ENCODE data around the gene C1orf74.
"Not testable (repeated sequence)": the region's sequence is repeated elsewhere in the genome, so short reads cannot be mapped to it uniquely, and the experiment has no call there.

The C1orf74 gene

GRCh38 chr1:209805341-209805781, 21.0 kb upstream of the C1orf74 start:
- DNase-seq: no peak

- DNase-seq: no peak
Observed at GRCh38 chr1:209803568-209803967, 19.2 kb upstream of the C1orf74 start.

GRCh38 chr1:209802780-209803152, 18.4 kb upstream of the C1orf74 start:
- no peak for DNase-seq

GRCh38 chr1:209802117-209802779, 17.9 kb upstream of the C1orf74 start:
- no peak for DNase-seq

GRCh38 chr1:209800984-209801834, 16.9 kb upstream of the C1orf74 start:
- DNase-seq: no peak

GRCh38 chr1:209797978-209798639, 13.8 kb upstream of the C1orf74 start:
- no peak for DNase-seq

- not testable (repeated sequence) for DNase-seq
Observed at GRCh38 chr1:209793711-209794110, 9.4 kb upstream of the C1orf74 start.

- DNase-seq: no peak
Observed at GRCh38 chr1:209791920-209792319, 7.6 kb upstream of the C1orf74 start.

GRCh38 chr1:209790286-209791193, 6.2 kb upstream of the C1orf74 start:
- DNase-seq: no peak

GRCh38 chr1:209789245-209789644, 4.9 kb upstream of the C1orf74 start:
- DNase-seq: no peak

GRCh38 chr1:209787551-209787950, 3.2 kb upstream of the C1orf74 start:
- no peak for DNase-seq

GRCh38 chr1:209786146-209786545, 1.8 kb upstream of the C1orf74 start:
- no peak for DNase-seq

- DNase-seq: no peak
Observed at GRCh38 chr1:209785592-209785991, 1.2 kb upstream of the C1orf74 start.

- DNase-seq: no peak
Observed at GRCh38 chr1:209783386-209783785, 973 bp downstream of the C1orf74 start.

- DNase-seq: no peak
Observed at GRCh38 chr1:209780268-209780667, 4.1 kb downstream of the C1orf74 start.

- DNase-seq: no peak
Observed at GRCh38 chr1:209778102-209778501, 6.3 kb downstream of the C1orf74 start.

- no peak for DNase-seq
Observed at GRCh38 chr1:209777587-209777986, 6.8 kb downstream of the C1orf74 start.

- DNase-seq: no peak
Observed at GRCh38 chr1:209775678-209776077, 8.7 kb downstream of the C1orf74 start.

- no peak for DNase-seq
Observed at GRCh38 chr1:209774592-209774991, 9.8 kb downstream of the C1orf74 start.

- DNase-seq: no peak
Observed at GRCh38 chr1:209772126-209772525, 12.2 kb downstream of the C1orf74 start.

- no peak for DNase-seq
Observed at GRCh38 chr1:209770636-209771415, 13.5 kb downstream of the C1orf74 start.

- no peak for DNase-seq
Observed at GRCh38 chr1:209769971-209770370, 14.4 kb downstream of the C1orf74 start.

Measured in GOT3 (cell line).